GM10266 (cell line): ENCODE data around the gene MB21D2.
"Not testable (repeated sequence)": the region's sequence is repeated elsewhere in the genome, so short reads cannot be mapped to it uniquely, and the experiment has no call there.

ENCODE experiments used
- DNase-seq: peaks from one replicate; pipeline ENCODE4 v3.0.0; 2012; ENCODE audit errors: extremely low spot score
- TF ChIP-seq, protein P1 (sequence below): IDR thresholded peaks from 2 replicates; pipeline ENCODE4 v1.5.1; 2012; ENCODE audit warnings: mild to moderate bottlenecking, low read depth; ENCODE audit not compliant: control insufficient read depth, insufficient read depth; ENCODE audit errors: missing control alignments

The MB21D2 gene

DNA sequence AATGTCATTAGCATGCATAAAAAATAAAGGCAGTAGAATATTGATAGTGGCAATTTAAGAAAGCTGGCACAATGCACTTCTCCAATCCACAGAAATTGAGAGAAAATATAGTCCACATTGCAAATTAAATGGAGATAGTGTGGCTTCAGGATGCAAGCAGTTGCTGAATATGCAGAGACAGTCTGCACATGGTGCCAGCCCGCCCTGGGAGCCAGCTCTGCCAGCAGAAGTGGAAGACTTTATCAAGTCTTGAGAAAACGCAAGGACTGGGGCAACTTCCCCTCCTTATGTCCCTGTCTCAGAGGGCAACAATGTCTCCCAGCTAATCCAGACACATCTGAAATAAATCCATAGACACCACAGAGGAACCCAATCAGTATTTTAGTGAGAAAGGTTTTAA is 57.2 kb downstream of the MB21D2 start:
- DNase-seq = no peak
- TF ChIP-seq, protein P1, sequence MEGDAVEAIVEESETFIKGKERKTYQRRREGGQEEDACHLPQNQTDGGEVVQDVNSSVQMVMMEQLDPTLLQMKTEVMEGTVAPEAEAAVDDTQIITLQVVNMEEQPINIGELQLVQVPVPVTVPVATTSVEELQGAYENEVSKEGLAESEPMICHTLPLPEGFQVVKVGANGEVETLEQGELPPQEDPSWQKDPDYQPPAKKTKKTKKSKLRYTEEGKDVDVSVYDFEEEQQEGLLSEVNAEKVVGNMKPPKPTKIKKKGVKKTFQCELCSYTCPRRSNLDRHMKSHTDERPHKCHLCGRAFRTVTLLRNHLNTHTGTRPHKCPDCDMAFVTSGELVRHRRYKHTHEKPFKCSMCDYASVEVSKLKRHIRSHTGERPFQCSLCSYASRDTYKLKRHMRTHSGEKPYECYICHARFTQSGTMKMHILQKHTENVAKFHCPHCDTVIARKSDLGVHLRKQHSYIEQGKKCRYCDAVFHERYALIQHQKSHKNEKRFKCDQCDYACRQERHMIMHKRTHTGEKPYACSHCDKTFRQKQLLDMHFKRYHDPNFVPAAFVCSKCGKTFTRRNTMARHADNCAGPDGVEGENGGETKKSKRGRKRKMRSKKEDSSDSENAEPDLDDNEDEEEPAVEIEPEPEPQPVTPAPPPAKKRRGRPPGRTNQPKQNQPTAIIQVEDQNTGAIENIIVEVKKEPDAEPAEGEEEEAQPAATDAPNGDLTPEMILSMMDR = no peak

DNA sequence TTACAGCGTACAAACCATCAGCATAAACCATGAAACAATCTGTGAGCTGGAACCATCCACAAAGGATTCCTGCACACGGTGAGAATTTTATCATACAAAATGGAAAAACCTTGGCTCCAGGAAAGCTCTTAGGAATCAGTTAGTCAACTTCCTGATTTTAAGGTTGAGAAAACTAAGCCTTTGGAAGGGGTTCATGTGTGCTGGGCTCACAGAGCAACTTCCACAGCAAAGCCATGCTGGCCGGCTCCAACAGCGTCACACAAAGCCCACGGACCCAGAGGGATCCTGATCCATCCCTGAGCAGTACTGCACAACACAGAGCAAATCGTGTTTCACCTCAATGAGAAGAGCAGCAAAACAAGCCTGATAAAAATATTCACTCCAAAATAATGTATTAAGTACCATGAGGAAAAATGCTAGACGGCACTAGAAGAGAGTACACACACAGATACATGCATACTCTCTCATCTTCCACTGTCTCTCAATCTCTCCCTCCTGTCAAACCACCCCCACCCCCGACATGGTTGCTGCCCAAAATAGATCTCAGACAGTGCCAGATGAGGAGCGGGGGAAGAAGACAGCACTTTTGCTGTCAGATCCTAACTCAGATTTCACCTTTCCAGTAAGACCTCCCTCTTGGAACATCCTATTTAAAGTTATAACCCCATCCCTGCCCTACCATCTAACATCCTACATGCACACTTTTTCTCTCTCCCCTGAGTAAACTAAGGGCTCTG is 58.6 kb downstream of the MB21D2 start:
- TF ChIP-seq, protein P1 = no peak
- no peak for DNase-seq

DNA sequence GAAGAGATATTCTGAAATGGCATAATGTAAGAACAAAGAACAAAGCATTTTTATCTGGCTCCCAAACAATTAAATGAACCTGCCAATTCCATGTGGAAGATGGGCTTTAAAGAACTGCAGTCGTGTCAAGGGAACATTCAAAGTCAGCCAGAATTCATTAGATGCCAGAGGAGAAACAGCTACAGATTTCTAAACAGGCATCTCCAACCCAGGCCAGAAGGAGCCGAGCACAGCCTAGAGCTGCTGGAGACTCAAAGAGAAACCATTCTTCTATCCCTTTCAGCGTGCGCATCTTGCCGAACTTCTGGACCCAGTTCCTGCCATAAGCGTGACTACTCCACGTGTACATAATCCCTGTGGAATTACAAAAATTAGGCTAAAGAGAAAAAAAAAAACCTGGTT is 60.4 kb downstream of the MB21D2 start:
- no peak for DNase-seq
- TF ChIP-seq, protein P1 = no peak

DNA sequence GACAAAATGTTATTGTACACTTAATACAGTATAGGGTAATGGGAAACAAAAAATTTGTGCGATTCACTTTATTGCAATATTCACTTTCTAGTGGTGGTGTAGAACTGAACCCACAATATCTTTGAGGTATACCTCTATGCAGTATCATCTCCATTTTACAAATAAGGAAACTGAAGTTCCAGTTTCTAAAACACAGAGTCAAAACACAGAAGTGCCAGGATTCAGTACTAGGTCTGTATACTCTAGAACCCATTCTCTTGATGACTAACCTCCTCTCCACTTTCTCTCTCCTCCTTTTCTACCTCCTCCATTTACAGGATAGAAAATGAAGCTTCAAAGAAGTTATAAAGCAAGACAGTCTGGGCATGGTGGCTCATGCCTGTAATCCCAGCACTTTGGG is 62.2 kb downstream of the MB21D2 start:
- TF ChIP-seq, protein P1 = no peak
- DNase-seq = no peak

DNA sequence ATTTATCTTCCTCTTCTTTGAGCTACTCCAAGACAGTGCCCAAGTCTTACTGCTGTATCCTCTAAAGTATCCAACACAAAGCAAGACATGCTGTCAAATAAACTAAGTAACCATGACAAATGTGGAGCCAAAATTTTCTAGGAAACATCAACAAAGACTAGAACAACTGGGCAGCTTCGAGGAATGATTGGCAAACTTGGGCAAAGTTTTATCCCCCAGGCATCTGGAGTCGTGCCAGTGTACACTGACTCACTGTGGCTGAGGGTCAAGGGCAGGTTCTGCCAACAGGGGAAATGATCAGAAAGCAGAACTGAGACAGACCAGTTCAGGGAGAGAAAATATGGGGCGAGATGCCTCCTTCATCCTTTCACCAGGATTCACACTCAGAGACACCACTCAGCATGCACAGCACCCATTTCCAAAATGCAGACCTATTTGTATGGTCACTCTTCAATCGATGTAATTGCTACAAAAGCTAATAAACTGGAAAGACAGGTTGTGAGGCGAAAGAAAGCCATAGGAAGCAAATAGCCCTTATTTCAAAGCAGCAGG is 65.8 kb downstream of the MB21D2 start:
- DNase-seq = no peak
- TF ChIP-seq, protein P1 = no peak

DNA sequence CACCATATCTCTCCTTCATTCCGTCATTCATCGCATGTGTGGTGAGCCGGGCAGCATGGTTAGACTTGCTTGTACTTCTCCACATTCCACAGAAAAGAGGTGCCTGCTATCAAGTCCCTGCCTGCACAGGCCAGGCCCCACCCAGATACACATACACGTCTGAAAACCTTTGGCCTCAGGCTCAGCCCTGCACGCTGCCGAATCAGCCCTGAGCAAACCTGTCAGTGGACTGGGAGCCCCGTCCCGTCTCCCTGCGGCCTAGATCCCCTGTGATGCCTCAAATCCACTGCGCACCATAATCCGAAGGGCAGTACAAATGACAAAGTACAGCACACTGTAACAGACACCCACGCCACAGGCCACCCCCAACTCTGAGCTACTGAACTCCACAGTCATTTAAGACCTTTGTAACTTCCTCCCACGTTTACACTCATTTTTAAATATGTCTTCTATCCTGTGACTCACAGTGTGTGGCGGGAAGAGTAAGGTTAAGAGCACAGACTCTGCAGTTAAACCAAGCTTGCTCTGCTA is 67.1 kb downstream of the MB21D2 start:
- TF ChIP-seq, protein P1 = no peak
- peak; percentile 62 for DNase-seq

DNA sequence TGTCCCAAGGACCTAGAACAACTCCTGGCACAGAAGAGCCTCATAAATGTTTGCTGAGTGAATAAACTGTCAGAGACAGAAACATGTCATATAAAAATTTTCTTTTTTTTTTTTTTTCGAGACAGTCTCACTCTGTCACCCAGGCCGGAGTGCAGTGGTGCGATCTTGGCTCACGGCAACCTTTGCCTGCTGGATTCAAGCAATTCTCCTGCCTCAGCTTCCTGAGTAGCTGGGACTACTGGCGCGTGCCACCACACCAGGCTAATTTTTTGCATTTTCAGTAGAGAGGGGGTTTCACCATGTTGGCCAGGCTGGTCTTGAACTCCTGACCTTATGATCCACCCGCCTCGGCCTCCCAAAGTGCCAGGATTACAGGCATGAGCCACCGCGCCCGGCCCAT is 67.8 kb downstream of the MB21D2 start:
- not testable (repeated sequence) for DNase-seq
